ENCODE data around the gene PTP4A1. TPM values are rescaled to one million over a fixed set of nuclear protein-coding genes. Genes with fewer than 3 reads are reported as not detected.
"Not testable (repeated sequence)": the region's sequence is repeated elsewhere in the genome, so short reads cannot be mapped to it uniquely, and the experiment has no call there.

The PTP4A1 gene
- polyA plus RNA-seq (2013, experiment 1 of 2), result 64.7 TPM
- 69.5 TPM for polyA plus RNA-seq (2013, experiment 2 of 2)

GRCh38 chr6:63572044-63572746 lies at the start of gene PTP4A1, which contains the start of gene LOC128125822:
TSS of gene PTP4A1 (plus strand) at chr6:63572480. CDS start at chr6:63576881, 4,401 bp downstream.
TSS of gene LOC128125822 (plus strand) at chr6:63572480.
- H3K4ac ChIP-seq (ENCODE audit: low read length), result peak within 1 kb of the TSS; percentile 84
- H3K23ac ChIP-seq (ENCODE audit: low read depth, low read length, poor library complexity), result peak within 1 kb of the TSS; percentile 100
- H2BK120ac ChIP-seq (ENCODE audit: low read depth, low read length), result peak within 1 kb of the TSS; percentile 98
- H3K14ac ChIP-seq (ENCODE audit: low read length), result peak within 1 kb of the TSS; percentile 99
- H3K36me3 ChIP-seq (replicated peaks in 1 of 2; ENCODE audit: control insufficient read depth in 2 of 2, insufficient read depth in 2 of 2, low read length in 2 of 2), result peaks cover 3 to 34% of the 10 kb centered on the region in 2 donors
- peak; percentile 97 for DNase-seq (ENCODE audit: low spot score)
- peak within 1 kb of the TSS; percentile 100 for H3K9ac ChIP-seq (ENCODE audit: low read depth, low read length, poor library complexity)
- H2AK5ac ChIP-seq (ENCODE audit: low read depth, low read length), result peak within 1 kb of the TSS; percentile 98
- peaks cover 6% of the 10 kb centered on the region for H3K79me1 ChIP-seq (ENCODE audit: low read depth, low read length)
- H3K9me3 ChIP-seq (replicated peaks in 1 of 2; ENCODE audit: control insufficient read depth in 2 of 2, insufficient read depth in 1 of 2, low read depth in 1 of 2, low read length in 2 of 2), result peaks cover 0 to 6% of the 10 kb centered on the region in 2 donors
- H3K18ac ChIP-seq (ENCODE audit: low read length), result peak within 1 kb of the TSS; percentile 100
- no CpG with 5 or more reads among the region's 73 CpGs for WGBS, 2 donors (ENCODE audit: extremely low coverage in 2 of 2, insufficient read length in 2 of 2, insufficient replicate concordance in 1 of 2)
- H2BK12ac ChIP-seq (ENCODE audit: low read length), result peak within 1 kb of the TSS; percentile 22
- peak within 1 kb of the TSS; percentile 64 to 99 for H3K4me3 ChIP-seq (ENCODE audit: low read length in 2 of 2)
- peaks cover 0 to 12% of the 10 kb centered on the region in 2 donors for H3K4me1 ChIP-seq (ENCODE audit: control insufficient read depth in 2 of 2, insufficient read depth in 1 of 2, low read depth in 1 of 2, low read length in 2 of 2)
- peak within 1 kb of the TSS; percentile 96 for H2BK5ac ChIP-seq (ENCODE audit: low read length)
- H3K4me2 ChIP-seq (ENCODE audit: insufficient read depth, low read length, poor library complexity, severe bottlenecking), result peak within 1 kb of the TSS; percentile 68
- H3K27ac ChIP-seq (replicated peaks; ENCODE audit: low read length), result peak within 1 kb of the TSS; percentile 90
- H2BK15ac ChIP-seq (ENCODE audit: low read length), result peak within 1 kb of the TSS; percentile 97
- no peak within 1 kb of the TSS for H4K91ac ChIP-seq (ENCODE audit: low read depth, low read length, poor library complexity)
- peak within 1 kb of the TSS; percentile 64 for H2AFZ ChIP-seq (ENCODE audit: low read length)
- no peaks in the 10 kb centered on the region for H3K27me3 ChIP-seq (ENCODE audit: control insufficient read depth in 3 of 3, insufficient read depth in 3 of 3, low read depth in 1 of 3, low read length in 3 of 3)
- peak within 1 kb of the TSS; percentile 59 for H4K8ac ChIP-seq (ENCODE audit: low read depth, low read length)

GRCh38 chr6:63522911-63523287 lies 49.4 kb upstream of the PTP4A1 start:
- no CpG with 5 or more reads among the region's 7 CpGs for WGBS, 2 donors (ENCODE audit: extremely low coverage in 2 of 2, insufficient read length in 2 of 2, insufficient replicate concordance in 1 of 2)
- not testable (repeated sequence) for H3K4ac ChIP-seq (ENCODE audit: low read length); H3K18ac ChIP-seq (ENCODE audit: low read length)

GRCh38 chr6:63523630-63524029 lies 48.6 kb upstream of the PTP4A1 start:
- Histone ChIP-seq H3K9ac (ENCODE audit: low read depth, low read length, poor library complexity) (no peak overlapping the region), H3K4ac (ENCODE audit: low read length) (no peak overlapping the region), H3K79me1 (ENCODE audit: low read depth, low read length) (peaks cover 2% of the 10 kb centered on the region), H3K36me3 (replicated peaks in 1 of 2; ENCODE audit: control insufficient read depth in 2 of 2, insufficient read depth in 2 of 2, low read length in 2 of 2) (no peaks in the 10 kb centered on the region), H3K18ac (ENCODE audit: low read length) (no peak overlapping the region), H3K4me1 (ENCODE audit: control insufficient read depth in 2 of 2, insufficient read depth in 1 of 2, low read depth in 1 of 2, low read length in 2 of 2) (no peaks in the 10 kb centered on the region), H3K4me2 (ENCODE audit: insufficient read depth, low read length, poor library complexity, severe bottlenecking) (no peak overlapping the region), H3K23ac (ENCODE audit: low read depth, low read length, poor library complexity) (no peak overlapping the region), H3K9me3 (replicated peaks in 1 of 2; ENCODE audit: control insufficient read depth in 2 of 2, insufficient read depth in 1 of 2, low read depth in 1 of 2, low read length in 2 of 2) (no peaks in the 10 kb centered on the region), H3K27me3 (ENCODE audit: control insufficient read depth in 3 of 3, insufficient read depth in 3 of 3, low read depth in 1 of 3, low read length in 3 of 3) (no peaks in the 10 kb centered on the region), H2AK5ac (ENCODE audit: low read depth, low read length) (no peak overlapping the region), H2BK120ac (ENCODE audit: low read depth, low read length) (no peak overlapping the region), H4K8ac (ENCODE audit: low read depth, low read length) (no peak overlapping the region), H2AFZ (ENCODE audit: low read length) (no peak overlapping the region), H3K27ac (replicated peaks; ENCODE audit: low read length) (no peak overlapping the region), H2BK12ac (ENCODE audit: low read length) (no peak overlapping the region), H2BK5ac (ENCODE audit: low read length) (no peak overlapping the region), H3K4me3 (ENCODE audit: low read length in 2 of 2) (no peak overlapping the region), H4K91ac (ENCODE audit: low read depth, low read length, poor library complexity) (no peak overlapping the region), H2BK15ac (ENCODE audit: low read length) (no peak overlapping the region), H3K14ac (ENCODE audit: low read length) (no peak overlapping the region)
- no peak for DNase-seq (ENCODE audit: low spot score)
- WGBS, 2 donors (ENCODE audit: extremely low coverage in 2 of 2, insufficient read length in 2 of 2, insufficient replicate concordance in 1 of 2), result no CpG with 5 or more reads among the region's 4 CpGs

More at GRCh38 chr6:63522911-63523287, 49.4 kb upstream of the PTP4A1 start:
- H4K8ac ChIP-seq (ENCODE audit: low read depth, low read length); H3K27ac ChIP-seq (replicated peaks; ENCODE audit: low read length); H2BK120ac ChIP-seq (ENCODE audit: low read depth, low read length); H2AFZ ChIP-seq (ENCODE audit: low read length); H3K14ac ChIP-seq (ENCODE audit: low read length); DNase-seq (ENCODE audit: low spot score); H3K9me3 ChIP-seq (replicated peaks in 1 of 2; ENCODE audit: control insufficient read depth in 2 of 2, insufficient read depth in 1 of 2, low read depth in 1 of 2, low read length in 2 of 2); H3K79me1 ChIP-seq (ENCODE audit: low read depth, low read length); H3K27me3 ChIP-seq (ENCODE audit: control insufficient read depth in 3 of 3, insufficient read depth in 3 of 3, low read depth in 1 of 3, low read length in 3 of 3); H2BK5ac ChIP-seq (ENCODE audit: low read length); H2AK5ac ChIP-seq (ENCODE audit: low read depth, low read length); H3K4me3 ChIP-seq (ENCODE audit: low read length in 2 of 2); H3K4me1 ChIP-seq (ENCODE audit: control insufficient read depth in 2 of 2, insufficient read depth in 1 of 2, low read depth in 1 of 2, low read length in 2 of 2); H3K4me2 ChIP-seq (ENCODE audit: insufficient read depth, low read length, poor library complexity, severe bottlenecking); H3K23ac ChIP-seq (ENCODE audit: low read depth, low read length, poor library complexity); H2BK12ac ChIP-seq (ENCODE audit: low read length); H2BK15ac ChIP-seq (ENCODE audit: low read length); H3K36me3 ChIP-seq (replicated peaks in 1 of 2; ENCODE audit: control insufficient read depth in 2 of 2, insufficient read depth in 2 of 2, low read length in 2 of 2); H3K9ac ChIP-seq (ENCODE audit: low read depth, low read length, poor library complexity); H4K91ac ChIP-seq (ENCODE audit: low read depth, low read length, poor library complexity): not testable (repeated sequence)

DNA sequence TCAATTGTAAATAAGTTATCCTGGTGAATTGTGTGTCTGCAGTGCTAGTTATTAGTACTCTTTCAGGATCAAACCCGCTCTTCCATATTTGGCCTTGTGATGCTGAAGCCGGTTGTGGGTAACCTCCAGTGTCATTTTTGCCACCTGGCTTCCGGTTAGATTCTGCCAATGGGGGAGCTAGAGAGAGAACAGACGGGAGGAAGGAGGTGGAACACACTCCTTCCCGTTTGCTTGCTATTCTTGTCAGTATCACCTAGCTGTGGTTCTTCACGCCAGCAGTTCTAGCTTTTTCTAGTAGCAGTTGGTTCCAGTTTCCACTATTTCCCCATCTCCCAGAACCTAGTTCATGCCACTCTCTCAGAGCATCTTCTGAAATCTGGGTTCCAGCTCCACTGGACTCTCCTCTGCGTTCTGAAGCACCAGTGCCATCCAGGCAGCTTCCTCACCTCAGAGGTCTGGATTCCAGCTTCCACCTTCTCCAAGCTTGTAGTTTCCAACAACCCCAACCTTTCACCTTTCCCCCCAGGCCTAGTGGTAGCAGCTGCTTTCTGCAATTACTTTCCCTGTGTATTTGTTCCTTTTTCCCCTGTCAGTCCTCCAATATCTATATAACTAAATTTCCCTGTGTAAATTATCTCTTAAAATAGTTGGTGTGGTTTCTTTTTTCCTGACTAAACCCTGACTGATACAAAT lies 46.9 kb upstream of the PTP4A1 start:
- H3K18ac ChIP-seq (ENCODE audit: low read length), result peak overlapping the region; percentile 28
- no peak overlapping the region for H2AK5ac ChIP-seq (ENCODE audit: low read depth, low read length)
- no peaks in the 10 kb centered on the region for H3K27me3 ChIP-seq (ENCODE audit: control insufficient read depth in 3 of 3, insufficient read depth in 3 of 3, low read depth in 1 of 3, low read length in 3 of 3)
- WGBS, 2 donors (ENCODE audit: extremely low coverage in 2 of 2, insufficient read length in 2 of 2, insufficient replicate concordance in 1 of 2), result no CpG with 5 or more reads among the region's 7 CpGs
- no peaks in the 10 kb centered on the region for H3K9me3 ChIP-seq (replicated peaks in 1 of 2; ENCODE audit: control insufficient read depth in 2 of 2, insufficient read depth in 1 of 2, low read depth in 1 of 2, low read length in 2 of 2)
- peak overlapping the region in 1 of 2 donors; percentile 6 for H3K4me3 ChIP-seq (ENCODE audit: low read length in 2 of 2)
- DNase-seq (ENCODE audit: low spot score), result no peak
- H2AFZ ChIP-seq (ENCODE audit: low read length), result peak overlapping the region; percentile 49
- H2BK12ac ChIP-seq (ENCODE audit: low read length), result no peak overlapping the region
- no peak overlapping the region for H4K91ac ChIP-seq (ENCODE audit: low read depth, low read length, poor library complexity)
- no peak overlapping the region for H3K27ac ChIP-seq (replicated peaks; ENCODE audit: low read length)
- no peak overlapping the region for H4K8ac ChIP-seq (ENCODE audit: low read depth, low read length)
- no peak overlapping the region for H2BK5ac ChIP-seq (ENCODE audit: low read length)
- H3K36me3 ChIP-seq (replicated peaks in 1 of 2; ENCODE audit: control insufficient read depth in 2 of 2, insufficient read depth in 2 of 2, low read length in 2 of 2), result no peaks in the 10 kb centered on the region
- no peak overlapping the region for H3K4me2 ChIP-seq (ENCODE audit: insufficient read depth, low read length, poor library complexity, severe bottlenecking)
- no peak overlapping the region for H3K23ac ChIP-seq (ENCODE audit: low read depth, low read length, poor library complexity)
- no peak overlapping the region for H2BK15ac ChIP-seq (ENCODE audit: low read length)
- no peaks in the 10 kb centered on the region for H3K4me1 ChIP-seq (ENCODE audit: control insufficient read depth in 2 of 2, insufficient read depth in 1 of 2, low read depth in 1 of 2, low read length in 2 of 2)
- H2BK120ac ChIP-seq (ENCODE audit: low read depth, low read length), result no peak overlapping the region
- H3K9ac ChIP-seq (ENCODE audit: low read depth, low read length, poor library complexity), result no peak overlapping the region
- no peak overlapping the region for H3K4ac ChIP-seq (ENCODE audit: low read length)
- H3K14ac ChIP-seq (ENCODE audit: low read length), result no peak overlapping the region
- H3K79me1 ChIP-seq (ENCODE audit: low read depth, low read length), result peaks cover 2% of the 10 kb centered on the region
